Measurements from ENCODE around the gene RPS6KA2. TPM values are rescaled to one million over a fixed set of nuclear protein-coding genes. Genes with fewer than 3 reads are reported as not detected.

Gene RPS6KA2
- total and polyA plus RNA-seq, 2 experiments from 2014 or later: 12.5 to 25.3 TPM

DNA sequence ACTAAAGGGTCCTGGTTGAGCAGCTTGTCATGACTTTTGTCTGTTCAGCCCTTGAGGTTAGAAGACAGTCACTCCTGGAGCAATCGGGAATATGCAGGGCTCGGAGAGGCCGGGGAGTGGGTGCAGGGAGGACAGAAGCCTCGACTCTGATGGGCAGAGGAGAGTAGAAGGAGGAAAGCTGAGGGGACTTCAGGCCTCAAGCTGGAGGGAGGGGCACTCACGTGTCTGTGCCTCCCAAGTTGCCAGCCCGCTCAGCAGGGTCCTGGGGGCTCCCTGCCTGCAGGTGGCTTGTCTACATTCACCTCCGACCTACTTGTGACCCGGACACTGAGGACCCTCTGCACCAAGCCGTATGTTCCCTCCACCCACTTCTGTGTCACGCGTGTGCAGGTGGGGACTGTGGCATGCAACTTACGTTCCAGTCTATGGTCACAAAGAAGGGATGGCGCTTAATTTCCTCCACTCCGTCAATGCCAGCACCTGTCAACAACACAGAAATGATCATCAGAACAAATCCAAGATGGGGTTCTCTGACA, 157.6 kb downstream of the RPS6KA2 start:
- Mint-ChIP-seq H3K4me3 (no peak overlapping the region), H3K27ac (no peak overlapping the region), H3K9me3 (no peaks in the 10 kb centered on the region), H3K4me1 (no peaks in the 10 kb centered on the region), H3K36me3 (ENCODE audit: low read depth) (peaks cover 17% of the 10 kb centered on the region), H3K27me3 (ENCODE audit: insufficient read depth, low read depth, poor library complexity) (peaks cover 13% of the 10 kb centered on the region)
- H3K4me1 ChIP-seq (ENCODE audit: insufficient read depth): no peaks in the 10 kb centered on the region
- H2AFZ ChIP-seq: no peak overlapping the region
- no peak overlapping the region for H3K4me2 ChIP-seq
- H3K27ac ChIP-seq (ENCODE audit: low read depth): no peak overlapping the region
- H3K4me3 ChIP-seq: no peak overlapping the region
- H3K27me3 ChIP-seq (ENCODE audit: insufficient read depth): no peaks in the 10 kb centered on the region
- no peaks in the 10 kb centered on the region for H3K79me2 ChIP-seq (replicated peaks; ENCODE audit: insufficient read depth)
- no peak for DNase-seq (ENCODE audit: low spot score)
- no peaks in the 10 kb centered on the region for H3F3A ChIP-seq (replicated peaks; ENCODE audit: low read depth)
- ATAC-seq: no peak
- H3K36me3 ChIP-seq (ENCODE audit: insufficient read depth): no peaks in the 10 kb centered on the region
- TF ChIP-seq EZH2phosphoT487 (IDR thresholded peaks at IDR 0.05; ENCODE audit: unreplicated experiment): no peak
- no peak for TF ChIP-seq ZNF114 (CRISPR knock-in tag; IDR thresholded peaks at IDR 0.05)
- TF ChIP-seq EZH2 (IDR thresholded peaks at IDR 0.05; ENCODE audit: low read depth, unreplicated experiment): no peak
- TF ChIP-seq, protein P1, sequence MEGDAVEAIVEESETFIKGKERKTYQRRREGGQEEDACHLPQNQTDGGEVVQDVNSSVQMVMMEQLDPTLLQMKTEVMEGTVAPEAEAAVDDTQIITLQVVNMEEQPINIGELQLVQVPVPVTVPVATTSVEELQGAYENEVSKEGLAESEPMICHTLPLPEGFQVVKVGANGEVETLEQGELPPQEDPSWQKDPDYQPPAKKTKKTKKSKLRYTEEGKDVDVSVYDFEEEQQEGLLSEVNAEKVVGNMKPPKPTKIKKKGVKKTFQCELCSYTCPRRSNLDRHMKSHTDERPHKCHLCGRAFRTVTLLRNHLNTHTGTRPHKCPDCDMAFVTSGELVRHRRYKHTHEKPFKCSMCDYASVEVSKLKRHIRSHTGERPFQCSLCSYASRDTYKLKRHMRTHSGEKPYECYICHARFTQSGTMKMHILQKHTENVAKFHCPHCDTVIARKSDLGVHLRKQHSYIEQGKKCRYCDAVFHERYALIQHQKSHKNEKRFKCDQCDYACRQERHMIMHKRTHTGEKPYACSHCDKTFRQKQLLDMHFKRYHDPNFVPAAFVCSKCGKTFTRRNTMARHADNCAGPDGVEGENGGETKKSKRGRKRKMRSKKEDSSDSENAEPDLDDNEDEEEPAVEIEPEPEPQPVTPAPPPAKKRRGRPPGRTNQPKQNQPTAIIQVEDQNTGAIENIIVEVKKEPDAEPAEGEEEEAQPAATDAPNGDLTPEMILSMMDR (conservative IDR thresholded peaks at IDR 0.05; ENCODE audit: low read depth in 2 of 2): no peak
- TF ChIP-seq POLR2AphosphoS5 (IDR thresholded peaks at IDR 0.05; ENCODE audit: low read depth): no peak
- TF ChIP-seq STAT1 (IDR thresholded peaks at IDR 0.05; ENCODE audit: unreplicated experiment): no peak
- TF ChIP-seq, protein P2, sequence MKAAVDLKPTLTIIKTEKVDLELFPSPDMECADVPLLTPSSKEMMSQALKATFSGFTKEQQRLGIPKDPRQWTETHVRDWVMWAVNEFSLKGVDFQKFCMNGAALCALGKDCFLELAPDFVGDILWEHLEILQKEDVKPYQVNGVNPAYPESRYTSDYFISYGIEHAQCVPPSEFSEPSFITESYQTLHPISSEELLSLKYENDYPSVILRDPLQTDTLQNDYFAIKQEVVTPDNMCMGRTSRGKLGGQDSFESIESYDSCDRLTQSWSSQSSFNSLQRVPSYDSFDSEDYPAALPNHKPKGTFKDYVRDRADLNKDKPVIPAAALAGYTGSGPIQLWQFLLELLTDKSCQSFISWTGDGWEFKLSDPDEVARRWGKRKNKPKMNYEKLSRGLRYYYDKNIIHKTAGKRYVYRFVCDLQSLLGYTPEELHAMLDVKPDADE (IDR thresholded peaks at IDR 0.05): no peak
- TF ChIP-seq, protein P3, sequence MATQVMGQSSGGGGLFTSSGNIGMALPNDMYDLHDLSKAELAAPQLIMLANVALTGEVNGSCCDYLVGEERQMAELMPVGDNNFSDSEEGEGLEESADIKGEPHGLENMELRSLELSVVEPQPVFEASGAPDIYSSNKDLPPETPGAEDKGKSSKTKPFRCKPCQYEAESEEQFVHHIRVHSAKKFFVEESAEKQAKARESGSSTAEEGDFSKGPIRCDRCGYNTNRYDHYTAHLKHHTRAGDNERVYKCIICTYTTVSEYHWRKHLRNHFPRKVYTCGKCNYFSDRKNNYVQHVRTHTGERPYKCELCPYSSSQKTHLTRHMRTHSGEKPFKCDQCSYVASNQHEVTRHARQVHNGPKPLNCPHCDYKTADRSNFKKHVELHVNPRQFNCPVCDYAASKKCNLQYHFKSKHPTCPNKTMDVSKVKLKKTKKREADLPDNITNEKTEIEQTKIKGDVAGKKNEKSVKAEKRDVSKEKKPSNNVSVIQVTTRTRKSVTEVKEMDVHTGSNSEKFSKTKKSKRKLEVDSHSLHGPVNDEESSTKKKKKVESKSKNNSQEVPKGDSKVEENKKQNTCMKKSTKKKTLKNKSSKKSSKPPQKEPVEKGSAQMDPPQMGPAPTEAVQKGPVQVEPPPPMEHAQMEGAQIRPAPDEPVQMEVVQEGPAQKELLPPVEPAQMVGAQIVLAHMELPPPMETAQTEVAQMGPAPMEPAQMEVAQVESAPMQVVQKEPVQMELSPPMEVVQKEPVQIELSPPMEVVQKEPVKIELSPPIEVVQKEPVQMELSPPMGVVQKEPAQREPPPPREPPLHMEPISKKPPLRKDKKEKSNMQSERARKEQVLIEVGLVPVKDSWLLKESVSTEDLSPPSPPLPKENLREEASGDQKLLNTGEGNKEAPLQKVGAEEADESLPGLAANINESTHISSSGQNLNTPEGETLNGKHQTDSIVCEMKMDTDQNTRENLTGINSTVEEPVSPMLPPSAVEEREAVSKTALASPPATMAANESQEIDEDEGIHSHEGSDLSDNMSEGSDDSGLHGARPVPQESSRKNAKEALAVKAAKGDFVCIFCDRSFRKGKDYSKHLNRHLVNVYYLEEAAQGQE (IDR thresholded peaks at IDR 0.05; ENCODE audit: unreplicated experiment): no peak
- TF ChIP-seq NANOG (IDR thresholded peaks at IDR 0.05; ENCODE audit: borderline replicate concordance): no peak
- TF ChIP-seq JUNB (IDR thresholded peaks at IDR 0.05; ENCODE audit: unreplicated experiment): no peak
- TF ChIP-seq, protein P4, sequence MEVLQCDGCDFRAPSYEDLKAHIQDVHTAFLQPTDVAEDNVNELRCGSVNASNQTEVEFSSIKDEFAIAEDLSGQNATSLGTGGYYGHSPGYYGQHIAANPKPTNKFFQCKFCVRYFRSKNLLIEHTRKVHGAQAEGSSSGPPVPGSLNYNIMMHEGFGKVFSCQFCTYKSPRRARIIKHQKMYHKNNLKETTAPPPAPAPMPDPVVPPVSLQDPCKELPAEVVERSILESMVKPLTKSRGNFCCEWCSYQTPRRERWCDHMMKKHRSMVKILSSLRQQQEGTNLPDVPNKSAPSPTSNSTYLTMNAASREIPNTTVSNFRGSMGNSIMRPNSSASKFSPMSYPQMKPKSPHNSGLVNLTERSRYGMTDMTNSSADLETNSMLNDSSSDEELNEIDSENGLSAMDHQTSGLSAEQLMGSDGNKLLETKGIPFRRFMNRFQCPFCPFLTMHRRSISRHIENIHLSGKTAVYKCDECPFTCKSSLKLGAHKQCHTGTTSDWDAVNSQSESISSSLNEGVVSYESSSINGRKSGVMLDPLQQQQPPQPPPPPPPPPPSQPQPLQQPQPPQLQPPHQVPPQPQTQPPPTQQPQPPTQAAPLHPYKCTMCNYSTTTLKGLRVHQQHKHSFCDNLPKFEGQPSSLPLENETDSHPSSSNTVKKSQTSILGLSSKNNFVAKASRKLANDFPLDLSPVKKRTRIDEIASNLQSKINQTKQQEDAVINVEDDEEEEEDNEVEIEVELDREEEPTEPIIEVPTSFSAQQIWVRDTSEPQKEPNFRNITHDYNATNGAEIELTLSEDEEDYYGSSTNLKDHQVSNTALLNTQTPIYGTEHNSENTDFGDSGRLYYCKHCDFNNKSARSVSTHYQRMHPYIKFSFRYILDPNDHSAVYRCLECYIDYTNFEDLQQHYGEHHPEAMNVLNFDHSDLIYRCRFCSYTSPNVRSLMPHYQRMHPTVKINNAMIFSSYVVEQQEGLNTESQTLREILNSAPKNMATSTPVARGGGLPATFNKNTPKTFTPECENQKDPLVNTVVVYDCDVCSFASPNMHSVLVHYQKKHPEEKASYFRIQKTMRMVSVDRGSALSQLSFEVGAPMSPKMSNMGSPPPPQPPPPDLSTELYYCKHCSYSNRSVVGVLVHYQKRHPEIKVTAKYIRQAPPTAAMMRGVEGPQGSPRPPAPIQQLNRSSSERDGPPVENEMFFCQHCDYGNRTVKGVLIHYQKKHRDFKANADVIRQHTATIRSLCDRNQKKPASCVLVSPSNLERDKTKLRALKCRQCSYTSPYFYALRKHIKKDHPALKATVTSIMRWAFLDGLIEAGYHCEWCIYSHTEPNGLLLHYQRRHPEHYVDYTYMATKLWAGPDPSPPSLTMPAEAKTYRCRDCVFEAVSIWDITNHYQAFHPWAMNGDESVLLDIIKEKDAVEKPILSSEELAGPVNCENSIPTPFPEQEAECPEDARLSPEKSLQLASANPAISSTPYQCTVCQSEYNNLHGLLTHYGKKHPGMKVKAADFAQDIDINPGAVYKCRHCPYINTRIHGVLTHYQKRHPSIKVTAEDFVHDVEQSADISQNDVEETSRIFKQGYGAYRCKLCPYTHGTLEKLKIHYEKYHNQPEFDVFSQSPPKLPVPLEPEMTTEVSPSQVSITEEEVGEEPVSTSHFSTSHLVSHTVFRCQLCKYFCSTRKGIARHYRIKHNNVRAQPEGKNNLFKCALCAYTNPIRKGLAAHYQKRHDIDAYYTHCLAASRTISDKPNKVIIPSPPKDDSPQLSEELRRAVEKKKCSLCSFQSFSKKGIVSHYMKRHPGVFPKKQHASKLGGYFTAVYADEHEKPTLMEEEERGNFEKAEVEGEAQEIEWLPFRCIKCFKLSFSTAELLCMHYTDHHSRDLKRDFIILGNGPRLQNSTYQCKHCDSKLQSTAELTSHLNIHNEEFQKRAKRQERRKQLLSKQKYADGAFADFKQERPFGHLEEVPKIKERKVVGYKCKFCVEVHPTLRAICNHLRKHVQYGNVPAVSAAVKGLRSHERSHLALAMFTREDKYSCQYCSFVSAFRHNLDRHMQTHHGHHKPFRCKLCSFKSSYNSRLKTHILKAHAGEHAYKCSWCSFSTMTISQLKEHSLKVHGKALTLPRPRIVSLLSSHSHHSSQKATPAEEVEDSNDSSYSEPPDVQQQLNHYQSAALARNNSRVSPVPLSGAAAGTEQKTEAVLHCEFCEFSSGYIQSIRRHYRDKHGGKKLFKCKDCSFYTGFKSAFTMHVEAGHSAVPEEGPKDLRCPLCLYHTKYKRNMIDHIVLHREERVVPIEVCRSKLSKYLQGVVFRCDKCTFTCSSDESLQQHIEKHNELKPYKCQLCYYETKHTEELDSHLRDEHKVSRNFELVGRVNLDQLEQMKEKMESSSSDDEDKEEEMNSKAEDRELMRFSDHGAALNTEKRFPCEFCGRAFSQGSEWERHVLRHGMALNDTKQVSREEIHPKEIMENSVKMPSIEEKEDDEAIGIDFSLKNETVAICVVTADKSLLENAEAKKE (CRISPR knock-in tag; IDR thresholded peaks at IDR 0.05): no peak
- no peak for TF ChIP-seq ZNF331 (CRISPR knock-in tag; IDR thresholded peaks at IDR 0.05; ENCODE audit: low read depth)
- H4K20me1 ChIP-seq (replicated peaks; ENCODE audit: insufficient read depth): no peaks in the 10 kb centered on the region; the same call in 1 of the 2 replicates
- H3K9me2 ChIP-seq (ENCODE audit: insufficient read depth): no peaks in the 10 kb centered on the region
